Mesenchymal stem cell (in vitro differentiated cells and primary cell): ENCODE measurements around the gene IGFL4.

Experiments
- DNase-seq: peaks from one replicate; pipeline ENCODE4 v3.0.0-alpha.2; 2013
- H2AFZ ChIP-seq: one replicate; pipeline ENCODE4 v1.6.1; 2013; ENCODE audit warnings: low read depth, mild to moderate bottlenecking, control low read depth, inconsistent platforms, low read length, moderate library complexity
- H2AK5ac ChIP-seq: 2 replicates; pipeline ENCODE4 v1.6.1; 2013; ENCODE audit warnings: low read length, moderate library complexity, mild to moderate bottlenecking, inconsistent platforms; ENCODE audit not compliant: severe bottlenecking
- H2BK120ac ChIP-seq: one replicate; pipeline ENCODE4 v1.6.1; 2013; ENCODE audit warnings: low read depth, mild to moderate bottlenecking, inconsistent platforms, low read length, moderate library complexity
- H2BK12ac ChIP-seq, 2 experiments: one replicate each; pipeline ENCODE4 v1.6.1; 2013; ENCODE audit warnings: inconsistent platforms in 2 of 2, low read length in 2 of 2, mild to moderate bottlenecking in 2 of 2, moderate library complexity in 2 of 2, control low read depth in 1 of 2
- H2BK15ac ChIP-seq: one replicate; pipeline ENCODE4 v1.6.1; 2013; ENCODE audit warnings: mild to moderate bottlenecking, low read depth, inconsistent platforms; ENCODE audit not compliant: poor library complexity, severe bottlenecking
- H2BK5ac ChIP-seq: 2 replicates; pipeline ENCODE4 v1.6.1; 2013; ENCODE audit warnings: low read depth, mild to moderate bottlenecking, low read length, control low read depth, inconsistent platforms; ENCODE audit not compliant: poor library complexity, severe bottlenecking
- H3K14ac ChIP-seq, 2 experiments: one replicate each; pipeline ENCODE4 v1.6.1; 2013; ENCODE audit warnings: inconsistent platforms in 2 of 2, low read length in 2 of 2, control low read depth in 1 of 2, mild to moderate bottlenecking in 1 of 2, moderate library complexity in 1 of 2
- H3K18ac ChIP-seq, 2 experiments: one replicate each; pipeline ENCODE4 v1.6.1; 2013; ENCODE audit warnings: inconsistent platforms in 2 of 2, low read length in 2 of 2, control low read depth in 1 of 2, low read depth in 1 of 2, mild to moderate bottlenecking in 1 of 2
- H3K23ac ChIP-seq, 2 experiments: one replicate each; pipeline ENCODE4 v1.6.1; 2013; ENCODE audit warnings: inconsistent platforms in 2 of 2, low read length in 2 of 2, mild to moderate bottlenecking in 2 of 2, moderate library complexity in 2 of 2, control low read depth in 1 of 2
- H3K27ac ChIP-seq: 2 replicates; pipeline ENCODE4 v1.5.1; 2013; ENCODE audit warnings: mild to moderate bottlenecking, moderate library complexity, low read length, control low read depth, inconsistent platforms; ENCODE audit not compliant: poor library complexity, severe bottlenecking
- H3K27me3 ChIP-seq, 2 experiments: 2 replicates each; pipeline versions ENCODE4 v1.6.1 to v1.7.0; 2013; ENCODE audit warnings: low read length in 2 of 2, mild to moderate bottlenecking in 2 of 2, moderate library complexity in 2 of 2, control low read depth in 1 of 2, inconsistent platforms in 1 of 2; ENCODE audit not compliant: control insufficient read depth in 1 of 2, insufficient read depth in 1 of 2
- H3K36me3 ChIP-seq, 2 experiments: 2 replicates each; pipeline versions ENCODE4 v1.6.1 to v1.7.0; 2013; ENCODE audit warnings: low read length in 2 of 2, control low read depth in 1 of 2, inconsistent platforms in 1 of 2, low read depth in 1 of 2, mild to moderate bottlenecking in 1 of 2; ENCODE audit not compliant: insufficient read depth in 2 of 2, control insufficient read depth in 1 of 2
- H3K4ac ChIP-seq, 2 experiments: one replicate each; pipeline ENCODE4 v1.6.1; 2013; ENCODE audit warnings: inconsistent platforms in 2 of 2, low read length in 2 of 2, mild to moderate bottlenecking in 2 of 2, moderate library complexity in 2 of 2, control low read depth in 1 of 2, low read depth in 1 of 2
- H3K4me1 ChIP-seq: 2 replicates; pipeline ENCODE4 v1.6.1; 2013; ENCODE audit warnings: low read depth, low read length, control low read depth; ENCODE audit not compliant: control insufficient read depth, insufficient read depth
- H3K4me2 ChIP-seq: 2 replicates; pipeline ENCODE4 v1.6.1; 2013; ENCODE audit warnings: low read length, mild to moderate bottlenecking, inconsistent platforms; ENCODE audit not compliant: poor library complexity, severe bottlenecking
- H3K4me3 ChIP-seq, 2 experiments: 2 replicates each; pipeline versions ENCODE4 v1.5.1 to v1.7.0; 2013; ENCODE audit warnings: low read length in 2 of 2, mild to moderate bottlenecking in 2 of 2, control low read depth in 1 of 2, low read depth in 1 of 2; ENCODE audit not compliant: insufficient read depth in 1 of 2
- H3K79me1 ChIP-seq: replicated peaks from 2 replicates; pipeline ENCODE4 v1.6.1; 2013; ENCODE audit warnings: mild to moderate bottlenecking, control low read depth, low read length, inconsistent platforms; ENCODE audit not compliant: poor library complexity, severe bottlenecking
- H3K9ac ChIP-seq: 2 replicates; pipeline ENCODE4 v1.7.0; 2013; ENCODE audit warnings: mild to moderate bottlenecking, low read length, moderate library complexity
- H3K9me3 ChIP-seq: 2 replicates; pipeline ENCODE4 v1.7.0; 2013; ENCODE audit warnings: mild to moderate bottlenecking, low read length; ENCODE audit not compliant: control insufficient read depth
- H4K8ac ChIP-seq: one replicate; pipeline ENCODE4 v1.6.1; 2013; ENCODE audit warnings: inconsistent platforms, mild to moderate bottlenecking, low read length, moderate library complexity
- H4K91ac ChIP-seq: one replicate; pipeline ENCODE4 v1.6.1; 2013; ENCODE audit warnings: mild to moderate bottlenecking, low read length, inconsistent platforms
- WGBS: methylation state at CpG from one replicate; pipeline ENCODE4 v1.1.7; 2013; ENCODE audit warnings: mixed read lengths; 5-methylcytosine and 5-hydroxymethylcytosine counted together

Gene IGFL4

DNA sequence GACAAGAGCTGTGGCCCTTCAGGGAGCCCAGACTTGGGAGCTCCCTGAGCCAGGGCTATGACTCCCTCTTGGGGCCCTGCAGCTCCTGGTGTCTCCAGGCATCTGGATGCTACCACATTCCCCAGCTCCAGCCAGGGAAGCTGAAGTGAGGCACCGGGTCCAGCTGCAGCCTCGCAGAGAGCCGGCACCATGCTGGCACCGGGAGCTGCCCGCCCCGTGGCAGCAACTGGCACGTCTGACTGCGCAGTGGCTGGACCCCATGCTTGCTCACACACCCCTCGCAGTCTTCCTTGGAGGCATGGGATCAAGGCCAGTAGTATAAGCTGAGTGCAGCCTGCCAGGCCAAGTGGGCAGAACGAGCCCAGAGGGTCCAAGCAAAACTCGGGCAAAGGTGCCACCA, 7.4 kb downstream of the IGFL4 start:
- H2AK5ac ChIP-seq = no peak overlapping the region
- no peaks in the 10 kb centered on the region for H3K9me3 ChIP-seq
- H3K4me2 ChIP-seq = no peak overlapping the region
- H3K36me3 ChIP-seq = peaks cover 0 to 15% of the 10 kb centered on the region in 2 experiments
- H2BK12ac ChIP-seq = no peak overlapping the region
- 89% methylated on average over 11 of the region's 11 CpGs for WGBS
- H3K79me1 ChIP-seq = no peaks in the 10 kb centered on the region
- H3K4me3 ChIP-seq = no peak overlapping the region
- no peak overlapping the region for H2BK15ac ChIP-seq
- no peak overlapping the region for H2AFZ ChIP-seq
- DNase-seq = no peak
- no peak overlapping the region for H3K14ac ChIP-seq
- peaks cover 19 to 49% of the 10 kb centered on the region in 2 experiments for H3K27me3 ChIP-seq
- H3K4me1 ChIP-seq = peaks cover 19% of the 10 kb centered on the region
- no peak overlapping the region for H3K9ac ChIP-seq
- H2BK5ac ChIP-seq = no peak overlapping the region
- H3K23ac ChIP-seq = no peak overlapping the region
- no peak overlapping the region for H4K8ac ChIP-seq
- H3K18ac ChIP-seq = no peak overlapping the region
- H3K4ac ChIP-seq = no peak overlapping the region
- H2BK120ac ChIP-seq = no peak overlapping the region
- no peak overlapping the region for H3K27ac ChIP-seq
- no peak overlapping the region for H4K91ac ChIP-seq

DNA sequence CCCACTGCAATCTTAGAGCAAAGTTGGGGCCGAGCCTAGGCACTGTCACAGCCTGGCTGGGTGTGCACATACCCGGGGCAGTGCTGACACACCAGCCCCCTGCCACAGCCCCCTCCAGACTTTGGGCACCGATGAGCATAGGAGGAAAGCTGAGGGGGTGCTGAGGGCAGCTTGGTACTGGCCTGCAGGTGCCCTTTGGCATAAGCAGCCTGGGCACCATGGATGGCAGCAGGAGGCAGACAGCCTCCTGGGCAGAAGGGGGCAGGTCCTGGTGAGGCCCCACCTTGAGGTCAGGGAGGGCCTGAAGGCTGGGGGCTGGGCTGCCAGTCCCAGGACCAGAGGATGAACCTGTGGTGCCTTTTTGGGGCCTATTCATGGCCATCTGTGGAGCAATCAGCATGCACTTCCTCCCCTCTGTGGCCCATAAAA, 8.2 kb downstream of the IGFL4 start:
- no peak overlapping the region for H3K4ac ChIP-seq
- H3K79me1 ChIP-seq = no peaks in the 10 kb centered on the region
- H4K8ac ChIP-seq = no peak overlapping the region
- H2BK12ac ChIP-seq = no peak overlapping the region
- WGBS = 86% methylated on average over 3 of the region's 3 CpGs
- H2AFZ ChIP-seq = no peak overlapping the region
- H3K36me3 ChIP-seq = peaks cover 0 to 15% of the 10 kb centered on the region in 2 experiments
- H3K27ac ChIP-seq = no peak overlapping the region
- H3K9ac ChIP-seq = no peak overlapping the region
- no peaks in the 10 kb centered on the region for H3K9me3 ChIP-seq
- H3K23ac ChIP-seq = no peak overlapping the region
- no peak overlapping the region for H2BK5ac ChIP-seq
- no peak overlapping the region for H3K18ac ChIP-seq
- H3K4me1 ChIP-seq = peaks cover 19% of the 10 kb centered on the region
- no peak for DNase-seq
- peak overlapping the region in 1 of 2 experiments; percentile 76 for H3K14ac ChIP-seq
- H2BK120ac ChIP-seq = no peak overlapping the region
- H3K4me3 ChIP-seq = no peak overlapping the region
- H2AK5ac ChIP-seq = no peak overlapping the region
- no peak overlapping the region for H4K91ac ChIP-seq
- H3K27me3 ChIP-seq = peaks cover 19 to 49% of the 10 kb centered on the region in 2 experiments
- H3K4me2 ChIP-seq = no peak overlapping the region
- H2BK15ac ChIP-seq = no peak overlapping the region

- Histone ChIP-seq H3K27ac (no peak overlapping the region), H3K79me1 (no peaks in the 10 kb centered on the region), H3K4me2 (no peak overlapping the region), H3K9me3 (no peaks in the 10 kb centered on the region), H4K8ac (no peak overlapping the region), H3K18ac (no peak overlapping the region), H2BK15ac (no peak overlapping the region), H3K27me3 (peaks cover 14 to 43% of the 10 kb centered on the region in 2 experiments), H3K14ac (peak overlapping the region in 1 of 2 experiments; percentile 76), H2BK5ac (no peak overlapping the region), H3K9ac (no peak overlapping the region), H4K91ac (no peak overlapping the region), H3K4me1 (peaks cover 19% of the 10 kb centered on the region), H3K4me3 (no peak overlapping the region), H2AK5ac (no peak overlapping the region), H2AFZ (no peak overlapping the region), H3K23ac (peak overlapping the region in 1 of 2 experiments; percentile 40), H2BK120ac (no peak overlapping the region), H3K36me3 (peaks cover 0 to 15% of the 10 kb centered on the region in 2 experiments), H2BK12ac (no peak overlapping the region), H3K4ac (no peak overlapping the region)
- DNase-seq = no peak
- 87% methylated on average over 5 of the region's 5 CpGs for WGBS
These were observed 8.8 kb downstream of the IGFL4 start for GRCh38 chr19:46031781-46032596.

DNA sequence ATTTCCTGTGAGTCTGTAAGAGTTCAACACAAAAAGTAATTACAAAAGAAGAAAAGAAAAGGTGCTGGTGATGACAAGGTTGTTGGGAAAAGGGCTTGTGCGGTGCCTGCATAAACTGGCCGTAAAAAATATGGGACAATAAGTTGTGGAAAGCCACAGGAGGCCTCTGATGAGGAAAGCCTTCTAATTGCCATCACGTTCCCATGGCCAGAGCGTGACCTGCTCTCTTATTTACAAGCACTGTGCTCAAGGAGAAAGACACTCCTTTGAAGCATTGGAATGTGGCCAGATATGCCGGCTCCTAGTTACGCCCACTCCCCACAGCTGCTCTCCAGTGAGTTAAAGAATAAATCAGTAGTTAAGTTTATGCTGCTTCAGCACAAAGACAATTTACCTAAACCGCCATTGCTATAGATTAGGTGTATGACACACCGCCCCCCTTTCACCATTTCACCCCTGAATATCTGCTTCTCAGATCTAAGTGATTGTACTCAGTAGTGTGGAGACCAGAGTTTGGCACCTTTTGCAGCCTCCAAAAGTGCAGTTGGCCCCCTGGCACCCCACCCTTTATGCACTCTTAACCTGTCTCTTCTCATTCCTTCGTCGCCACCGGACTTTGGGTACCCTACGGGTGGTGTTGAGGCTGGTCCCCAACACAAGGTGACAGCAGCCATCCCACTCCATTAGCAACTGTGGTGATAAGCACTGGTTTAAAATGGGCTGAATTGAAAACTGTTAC, 9.8 kb downstream of the IGFL4 start:
- no peak overlapping the region for H2BK12ac ChIP-seq

More for the DNA sequence above, 9.8 kb downstream of the IGFL4 start:
- no peak overlapping the region for H3K4ac ChIP-seq
- H2BK5ac ChIP-seq = no peak overlapping the region
- H3K27ac ChIP-seq = no peak overlapping the region
- peaks cover 0 to 15% of the 10 kb centered on the region in 2 experiments for H3K36me3 ChIP-seq
- no peak overlapping the region for H3K14ac ChIP-seq
- peaks cover 12% of the 10 kb centered on the region for H3K4me1 ChIP-seq
- no peak overlapping the region for H2AFZ ChIP-seq
- peaks cover 10 to 33% of the 10 kb centered on the region in 2 experiments for H3K27me3 ChIP-seq
- no peak overlapping the region for H3K4me3 ChIP-seq
- H2BK120ac ChIP-seq = no peak overlapping the region
- no peak overlapping the region for H4K91ac ChIP-seq
- no peak overlapping the region for H3K9ac ChIP-seq
- no peak overlapping the region for H4K8ac ChIP-seq
- H3K9me3 ChIP-seq = no peaks in the 10 kb centered on the region
- no peak overlapping the region for H3K23ac ChIP-seq
- H2BK15ac ChIP-seq = no peak overlapping the region
- WGBS = 83% methylated on average over 9 of the region's 12 CpGs
- H3K79me1 ChIP-seq = no peaks in the 10 kb centered on the region
- H2AK5ac ChIP-seq = no peak overlapping the region
- DNase-seq = no peak
- H3K4me2 ChIP-seq = no peak overlapping the region
- H3K18ac ChIP-seq = no peak overlapping the region
